Activated CD4-positive, alpha-beta T cell treated with anti-CD3 and anti-CD28 coated beads, Interleukin-10, Interleukin-2, amounts not matched to agents 100 ng/mL and 50 ng/mL, durations not matched to agents 16 hours and 8 hours (primary cell): Measurements from ENCODE around the gene C20orf96.

Experiments
- DNase-seq: peaks from one replicate; pipeline ENCODE4 v3.0.0-alpha.2; 2020

Gene C20orf96

GRCh38 chr20:312067-312466 lies 21.5 kb upstream of the C20orf96 start:
- DNase-seq = no peak

- no peak for DNase-seq
Observed at GRCh38 chr20:311609-312008, 21.1 kb upstream of the C20orf96 start.

GRCh38 chr20:310645-311044 lies 20.1 kb upstream of the C20orf96 start:
- no peak for DNase-seq

- peak; percentile 91 for DNase-seq
Observed at GRCh38 chr20:309841-310644, 19.5 kb upstream of the C20orf96 start.

GRCh38 chr20:309306-309840 lies 18.8 kb upstream of the C20orf96 start:
- DNase-seq = no peak

- DNase-seq = no peak
Observed at GRCh38 chr20:308427-309038, 18.0 kb upstream of the C20orf96 start.

- no peak for DNase-seq
Observed at GRCh38 chr20:305745-306144, 15.2 kb upstream of the C20orf96 start.

- peak; percentile 42 for DNase-seq
Observed at GRCh38 chr20:301886-302848, 11.6 kb upstream of the C20orf96 start.

GRCh38 chr20:300345-300990 lies 9.9 kb upstream of the C20orf96 start:
- DNase-seq = no peak

- no peak for DNase-seq
Observed at GRCh38 chr20:298776-299391, 8.3 kb upstream of the C20orf96 start.

- peak; percentile 69 for DNase-seq
Observed at GRCh38 chr20:297925-298775, 7.6 kb upstream of the C20orf96 start.

- peak; percentile 90 for DNase-seq
Observed at GRCh38 chr20:297098-297924, 6.8 kb upstream of the C20orf96 start, which contains the start of gene ZCCHC3. Gene ZCCHC3 (plus strand): TSS chr20:297570. CDS start chr20:297587, 17 bp downstream.

- no peak for DNase-seq
Observed at GRCh38 chr20:295804-296203, 5.3 kb upstream of the C20orf96 start.

GRCh38 chr20:294602-295001 lies 4.1 kb upstream of the C20orf96 start:
- no peak for DNase-seq

- DNase-seq = no peak
Observed at GRCh38 chr20:289693-290083, 862 bp downstream of the C20orf96 start.

GRCh38 chr20:288956-289692 lies 1.4 kb downstream of the C20orf96 start:
- no peak for DNase-seq

GRCh38 chr20:286508-286907 lies 4.0 kb downstream of the C20orf96 start:
- no peak for DNase-seq

GRCh38 chr20:284172-284571 lies 6.4 kb downstream of the C20orf96 start:
- no peak for DNase-seq
